ENCODE data around the gene DVL2. TPM values are rescaled to one million over a fixed set of nuclear protein-coding genes. Genes with fewer than 3 reads are reported as not detected.
"Not testable (repeated sequence)": the region's sequence is repeated elsewhere in the genome, so short reads cannot be mapped to it uniquely, and the experiment has no call there.

The DVL2 gene
- total RNA-seq, 2 donors from 2014 or later, result 22.5 to 23.8 TPM

DNA sequence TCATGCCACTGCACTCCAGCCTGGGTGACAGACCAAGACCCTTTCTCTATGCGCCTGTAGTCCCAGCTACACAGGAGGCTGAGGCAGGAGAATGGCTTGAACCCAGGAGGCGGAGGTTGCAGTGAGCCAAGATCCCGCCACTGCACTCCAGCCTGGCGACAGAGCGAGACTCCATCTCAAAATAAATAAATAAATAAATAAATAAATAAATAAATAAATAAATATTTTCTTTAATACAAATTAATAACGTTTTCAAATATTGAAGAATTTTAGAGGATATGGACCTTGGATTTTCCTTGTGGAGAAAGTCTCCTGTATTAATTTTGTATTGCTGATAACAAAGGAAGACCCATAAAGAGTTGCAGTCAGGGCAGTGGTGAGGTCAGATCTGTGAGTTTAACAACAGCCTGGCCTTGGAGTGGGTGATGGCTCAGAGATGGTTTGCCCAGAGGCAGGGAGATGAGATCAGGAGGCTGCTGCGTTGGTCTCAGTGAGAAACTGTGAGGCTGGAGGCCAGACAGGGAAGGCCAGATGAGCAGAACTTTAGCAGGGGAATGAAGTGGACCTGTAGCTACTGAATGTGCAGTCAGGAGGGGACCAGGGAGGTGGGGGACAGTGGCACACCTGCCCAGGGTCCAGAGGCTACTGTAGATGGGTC, 50.8 kb downstream of the DVL2 start:
- DNase-seq (no peak), ATAC-seq (no peak)
- intact Hi-C loops (cut with DNase I), result no loop called here

DNA sequence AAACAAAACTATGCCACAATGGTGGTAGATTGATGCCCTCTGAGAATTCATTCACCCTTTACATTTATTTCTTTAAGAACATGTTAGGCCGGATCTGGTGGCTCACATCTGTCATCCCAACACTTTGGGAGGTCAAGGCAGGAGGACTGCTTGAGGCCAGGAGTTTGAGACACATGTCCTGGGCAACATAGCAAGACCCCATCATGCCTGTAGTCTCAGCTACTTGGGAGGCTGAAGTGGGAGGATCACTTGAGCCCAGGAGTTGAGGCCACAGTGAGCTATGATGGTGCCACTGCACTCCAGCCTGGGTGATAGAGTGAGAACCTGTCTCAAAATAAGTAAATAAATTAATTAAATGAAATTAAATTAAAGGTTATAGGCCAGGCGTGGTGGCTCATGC, 52.2 kb downstream of the DVL2 start:
- DNase-seq; intact Hi-C loops (cut with DNase I); ATAC-seq: not testable (repeated sequence)

DNA sequence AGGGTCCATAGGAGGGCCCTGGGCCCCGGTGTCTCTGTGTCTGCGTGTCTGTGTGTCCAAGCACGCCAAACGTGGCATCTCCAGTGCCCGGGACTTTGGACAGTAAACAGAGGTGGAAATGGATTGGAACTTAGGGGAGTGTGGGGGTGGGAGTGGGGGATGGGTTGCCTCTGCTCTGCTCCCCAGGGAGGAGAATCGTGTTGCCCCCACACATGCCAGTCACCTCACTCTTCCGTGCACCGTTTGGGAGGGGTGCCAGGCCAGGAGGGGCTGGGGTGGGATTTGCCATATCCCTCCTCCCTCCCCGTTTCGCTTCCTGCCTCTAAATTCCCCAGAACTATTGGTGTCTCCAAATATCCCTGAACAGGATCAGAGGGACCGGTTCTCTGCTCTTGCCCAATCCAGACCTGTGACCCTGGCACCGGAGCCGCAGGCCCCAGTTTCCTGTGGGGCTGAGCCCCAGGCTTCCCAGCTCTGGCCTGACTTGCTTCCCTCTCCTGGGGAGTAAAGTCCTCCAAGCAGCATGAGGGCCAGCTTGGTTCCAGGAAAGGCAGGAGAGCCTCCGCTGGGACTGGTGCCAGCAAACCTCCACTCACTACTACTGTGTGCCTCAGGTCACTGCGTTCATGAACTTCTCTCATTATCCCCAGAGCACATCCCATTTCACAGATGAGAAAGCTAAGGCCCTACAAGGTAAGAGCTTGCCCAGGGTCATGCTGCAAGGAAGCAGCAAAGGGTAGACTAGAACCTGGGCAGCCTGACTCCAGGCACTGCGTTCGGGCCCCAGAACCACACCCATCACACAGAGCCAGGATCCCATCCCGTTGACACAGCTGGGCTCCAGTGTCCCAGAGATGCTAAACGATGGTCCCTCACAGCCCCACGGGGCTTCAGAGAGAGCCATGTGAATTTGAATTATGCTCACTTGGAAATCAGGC, 54.7 kb downstream of the DVL2 start, which contains the start of gene ASGR1:
TSS of gene ASGR1 (minus strand) at position 54 of the 938 bp plus-strand sequence. CDS start 807 bp downstream, outside the sequence.
- ATAC-seq, result no peak
- intact Hi-C loops (cut with DNase I), result loop anchor here in 1 of 2 donors (10.0 kb wide), 1 partner anchor 125 kb away; no protein-coding TSS in a partner anchor
- no peak for DNase-seq

DNA sequence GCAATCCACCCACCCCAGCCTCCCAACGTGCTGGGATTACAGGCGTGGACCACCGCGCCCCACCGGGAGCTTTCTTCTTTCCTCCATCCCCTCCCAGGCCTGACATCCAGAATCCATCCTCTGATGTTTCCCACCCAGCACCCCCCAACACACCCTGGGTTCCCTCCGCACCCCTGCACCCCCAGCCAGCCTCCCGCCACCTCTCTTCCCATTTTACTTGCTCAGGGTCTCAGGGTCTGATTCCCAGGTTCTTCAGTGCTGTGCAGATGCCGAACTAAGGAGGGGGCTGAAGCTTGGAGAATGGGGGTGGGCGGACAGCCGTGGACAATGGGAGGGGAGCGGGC, 55.4 kb downstream of the DVL2 start:
- ATAC-seq (no peak), DNase-seq (no peak)
- intact Hi-C loops (cut with DNase I), result loop anchor here in 1 of 2 donors (10.0 kb wide), 1 partner anchor 124 kb away; no protein-coding TSS in a partner anchor

DNA sequence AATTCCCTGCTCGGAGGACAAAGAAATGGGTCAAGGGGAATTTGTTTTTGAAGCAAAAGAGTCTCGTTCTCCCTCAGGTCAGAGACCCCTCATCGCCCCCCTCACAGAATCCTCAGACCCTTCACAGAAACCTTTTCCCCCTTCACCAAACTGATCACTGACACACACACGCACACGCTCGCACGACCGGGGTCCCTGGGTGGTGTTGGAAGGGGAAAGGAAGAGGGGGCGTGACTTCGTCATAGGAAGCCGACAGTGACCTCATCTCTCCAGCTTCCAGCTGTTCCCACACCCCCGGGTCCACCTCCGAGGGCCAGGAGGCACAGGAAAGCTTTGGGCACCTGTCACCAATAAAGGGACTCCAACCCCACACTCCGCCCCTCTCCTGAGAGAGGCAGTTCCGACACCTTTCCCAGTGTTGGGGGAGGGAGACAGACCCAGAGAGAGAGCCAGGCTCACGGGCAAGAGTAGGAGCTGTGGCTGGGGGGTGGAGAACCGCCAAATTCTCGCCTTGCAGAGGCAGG, 56.3 kb downstream of the DVL2 start:
- intact Hi-C loops (cut with DNase I), result loop anchor here in 1 of 2 donors (10.0 kb wide), 1 partner anchor 123 kb away; no protein-coding TSS in a partner anchor
- ATAC-seq (no peak), DNase-seq (no peak)

DNA sequence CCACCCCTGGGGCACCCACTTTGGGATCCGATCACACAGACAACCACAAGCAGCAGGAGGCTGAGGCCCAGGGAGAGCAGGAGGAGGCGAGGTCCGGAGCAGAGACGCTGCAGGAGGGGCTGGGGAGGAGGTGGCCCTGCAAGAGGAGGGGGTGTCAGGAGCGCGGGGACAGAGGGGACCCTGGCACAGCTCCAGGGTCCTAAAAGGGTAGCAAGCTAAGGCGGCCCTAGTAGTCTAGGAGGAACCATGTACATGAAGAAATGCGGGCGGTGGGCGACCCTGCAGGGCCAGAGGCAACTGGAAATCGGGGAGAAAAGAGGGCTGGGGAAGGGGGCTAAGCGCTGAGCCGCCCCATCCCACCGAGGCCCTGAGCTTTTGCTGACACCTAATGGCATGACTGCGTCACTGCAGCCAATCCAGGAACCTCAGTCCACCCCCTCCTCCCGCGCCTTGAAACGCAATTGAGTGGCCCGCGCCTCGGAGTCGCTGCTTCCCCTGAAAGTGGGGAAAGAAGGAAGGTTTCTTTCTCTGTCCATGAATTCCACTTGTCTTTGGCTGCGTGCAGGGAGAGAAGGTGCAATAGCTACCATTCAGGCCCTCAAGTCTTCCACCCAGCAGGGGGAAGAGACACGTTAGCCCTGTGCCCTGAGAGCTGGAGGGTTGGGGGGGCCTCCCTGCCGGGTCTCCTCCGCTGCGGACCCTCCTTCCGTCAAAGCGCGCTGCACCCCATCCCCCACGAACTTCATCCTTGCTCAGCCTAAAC, 56.9 kb downstream of the DVL2 start:
- peak; percentile 81 for ATAC-seq
- intact Hi-C loops (cut with DNase I), result loop anchor here in 1 of 2 donors (10.0 kb wide), 1 partner anchor 123 kb away; no protein-coding TSS in a partner anchor
- DNase-seq, result peak; percentile 66

DNA sequence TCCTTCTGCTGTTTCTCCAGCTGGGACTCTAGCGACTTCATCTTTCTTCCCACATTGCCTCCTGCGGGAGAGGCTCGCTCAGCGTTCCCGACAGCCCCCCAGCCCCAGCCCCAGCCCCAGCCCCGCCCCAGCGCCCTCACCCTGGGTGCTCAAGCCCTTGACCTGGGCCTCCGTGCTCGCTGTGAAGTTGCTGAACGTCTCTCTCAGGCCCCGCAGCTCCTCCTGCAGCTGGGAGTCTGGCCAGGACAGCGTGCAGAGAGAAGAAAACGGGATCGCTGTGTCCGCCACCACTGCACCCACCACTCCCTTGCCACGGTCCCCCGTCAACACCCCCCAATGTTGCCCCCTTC, 57.5 kb downstream of the DVL2 start:
- intact Hi-C loops (cut with DNase I), result loop anchor here in 1 of 2 donors (10.0 kb wide), 1 partner anchor 122 kb away; no protein-coding TSS in a partner anchor
- DNase-seq (no peak), ATAC-seq (peak in 1 of 2 donors; percentile 5)

DNA sequence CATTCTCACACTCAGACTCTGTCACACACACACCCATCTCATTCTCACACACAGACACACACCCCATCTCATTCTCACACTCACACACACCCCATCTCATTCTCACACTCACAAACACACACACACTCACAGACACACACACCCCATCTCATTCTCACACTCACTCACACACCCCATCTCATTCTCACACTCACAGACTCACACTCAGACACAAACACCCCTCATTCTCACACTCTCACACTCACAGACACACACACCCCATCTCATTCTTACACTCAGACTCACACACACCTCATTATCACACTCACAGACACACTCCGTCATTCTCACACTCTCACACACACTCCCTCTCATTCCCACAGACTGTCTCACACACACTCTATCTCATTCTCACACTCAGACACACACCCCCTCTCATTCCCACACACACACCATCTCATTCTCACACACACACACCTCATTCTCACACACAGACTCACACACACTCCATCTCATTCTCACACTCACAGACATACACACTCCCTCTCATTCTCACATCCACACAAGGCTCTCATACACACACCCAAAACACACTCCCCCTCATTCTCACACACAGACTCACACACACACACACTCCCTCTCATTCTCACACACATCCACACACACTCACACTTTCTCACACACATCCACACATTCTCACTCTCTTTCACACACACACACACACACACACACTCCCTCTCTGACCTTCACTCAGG, 58.0 kb downstream of the DVL2 start:
- DNase-seq, result no peak
- intact Hi-C loops (cut with DNase I), result loop anchor here in 1 of 2 donors (10.0 kb wide), 1 partner anchor 121 kb away; no protein-coding TSS in a partner anchor
- no peak for ATAC-seq

Small RNAs within 50 kb of the gene (microRNA-seq; reads per million reads assigned to microRNA genes)
- gene MIR324, result 968 to 1,569 reads per million in 2 donors

Other genes starting within 250 kb of the DVL2 start
- under 1 TPM in 1 of 2 donors, not detected in 1; 0.21 TPM for gene ALOX12, start 238.5 kb downstream of the DVL2 start, total RNA-seq
- gene RNASEK, start 221.9 kb downstream of the DVL2 start, total RNA-seq, result 100 to 1,000 TPM; 174 to 198 TPM
- 10 to 100 TPM; 14.1 to 19.8 TPM for gene BCL6B, start 211.5 kb downstream of the DVL2 start, total RNA-seq
- 1 to 10 TPM; 1.2 to 1.8 TPM for gene SLC16A13, start 198.5 kb downstream of the DVL2 start, total RNA-seq
- gene SLC16A11, start 190.4 kb downstream of the DVL2 start, total RNA-seq, result 1 to 10 TPM; 2.5 to 3.5 TPM
- gene CLEC10A, start 154.3 kb downstream of the DVL2 start, total RNA-seq, result 10 to 100 TPM in 1 of 2 donors, 1 to 10 TPM in 1; 6.6 to 13.4 TPM
- under 1 TPM; 0.62 to 0.68 TPM for gene ASGR2, start 119.7 kb downstream of the DVL2 start, total RNA-seq
- gene ASGR1, start 55.1 kb downstream of the DVL2 start, total RNA-seq, result under 1 TPM; 0.68 TPM
- gene DLG4, start 14.7 kb downstream of the DVL2 start, total RNA-seq, result 10 to 100 TPM; 21.3 to 22.9 TPM
- 1,000 to 10,000 TPM in 1 of 2 donors, 100 to 1,000 TPM in 1; 891 to 1,101 TPM for gene ACADVL, start 14.6 kb downstream of the DVL2 start, total RNA-seq
- 10 to 100 TPM; 18.5 to 27.5 TPM for gene PHF23, start 4.9 kb upstream of the DVL2 start, total RNA-seq
- 100 to 1,000 TPM; 459 to 475 TPM for gene GABARAP, start 7.9 kb upstream of the DVL2 start, total RNA-seq
- gene CTDNEP1, start 17.2 kb upstream of the DVL2 start, total RNA-seq, result 100 to 1,000 TPM; 116 to 118 TPM
- 10 to 100 TPM; 68.3 to 93.8 TPM for gene ELP5, start 17.7 kb upstream of the DVL2 start, total RNA-seq
- gene CLDN7, start 28.0 kb upstream of the DVL2 start, total RNA-seq, result 1 to 10 TPM; 2.1 to 4.9 TPM
- 10 to 100 TPM; 79.1 to 87.6 TPM for gene SLC2A4, start 47.2 kb upstream of the DVL2 start, total RNA-seq
- gene YBX2, start 60.1 kb upstream of the DVL2 start, total RNA-seq, result 1 to 10 TPM; 1.2 to 1.9 TPM
- gene EIF5A, start 73.1 kb upstream of the DVL2 start, total RNA-seq, result 100 to 1,000 TPM; 274 to 374 TPM
- 10 to 100 TPM; 59.3 to 63.4 TPM for gene GPS2, start 80.8 kb upstream of the DVL2 start, total RNA-seq
- 10 to 100 TPM; 24.8 to 38.8 TPM for gene NEURL4, start 94.8 kb upstream of the DVL2 start, total RNA-seq
- gene ACAP1, start 102.0 kb upstream of the DVL2 start, total RNA-seq, result 10 to 100 TPM; 19.0 to 20.4 TPM
- gene KCTD11, start 117.6 kb upstream of the DVL2 start, total RNA-seq, result 1 to 10 TPM; 5.3 to 5.9 TPM
- gene TMEM95, start 120.6 kb upstream of the DVL2 start, total RNA-seq, result not detected
- gene TNK1, start 146.6 kb upstream of the DVL2 start, total RNA-seq, result 1 to 10 TPM; 1.9 to 2.1 TPM
- gene PLSCR3, start 160.0 kb upstream of the DVL2 start, total RNA-seq, result 10 to 100 TPM; 22.4 to 29.0 TPM
- gene TMEM256, start 169.6 kb upstream of the DVL2 start, total RNA-seq, result 10 to 100 TPM; 67.3 to 69.2 TPM
- gene NLGN2, start 173.3 kb upstream of the DVL2 start, total RNA-seq, result 10 to 100 TPM; 12.1 to 15.5 TPM
- not detected for gene SPEM1, start 185.8 kb upstream of the DVL2 start, total RNA-seq
- gene SPEM2, start 191.1 kb upstream of the DVL2 start, total RNA-seq, result not detected
- gene SPEM3, start 194.3 kb upstream of the DVL2 start, total RNA-seq, result not detected
- gene TMEM102, start 200.9 kb upstream of the DVL2 start, total RNA-seq, result 1 to 10 TPM; 2.7 to 2.9 TPM
- 10 to 100 TPM; 20.5 to 24.6 TPM for gene FGF11, start 205.0 kb upstream of the DVL2 start, total RNA-seq
- gene CHRNB1, start 210.5 kb upstream of the DVL2 start, total RNA-seq, result 10 to 100 TPM; 12.4 to 13.8 TPM
- 10 to 100 TPM; 62.1 to 62.2 TPM for gene ZBTB4, start 245.1 kb upstream of the DVL2 start, total RNA-seq
- not detected for gene SLC35G6, start 246.9 kb upstream of the DVL2 start, total RNA-seq
- 10 to 100 TPM; 42.8 to 56.9 TPM for gene POLR2A, start 249.8 kb upstream of the DVL2 start, total RNA-seq

All from left cardiac atrium (tissue), 4 donors.